Liver (tissue), 3 donors: ENCODE results near the gene CD247.

Experiments used
- ATF3 ChIP-seq: IDR thresholded peaks from 2 replicates; pipeline ENCODE4 v1.6.1; 2016; ENCODE audit warnings: antibody characterized with exemption
- CTCF ChIP-seq: fragments of 150-350 bp; IDR thresholded peaks from 2 replicates; pipeline ENCODE4 v1.5.1; 2017; ENCODE audit warnings: improper control_type of control experiment, low read depth, low read length; ENCODE audit not compliant: missing input control
- GABPA ChIP-seq, 2 donors: IDR thresholded peaks in 1 of 2; conservative IDR thresholded peaks in 1 of 2; 2 replicates each; pipeline ENCODE4 v1.6.1; 2016; ENCODE audit warnings: antibody characterized with exemption in 2 of 2, mild to moderate bottlenecking in 1 of 2, moderate library complexity in 1 of 2
- HNF4A ChIP-seq, 2 donors: conservative IDR thresholded peaks; 2 replicates each; pipeline ENCODE4 v1.6.1; 2016; ENCODE audit warnings: antibody characterized with exemption in 2 of 2, mild to moderate bottlenecking in 2 of 2
- JUND ChIP-seq, 2 donors: IDR thresholded peaks; 2 replicates each; pipeline ENCODE4 v1.6.1; 2016; ENCODE audit warnings: antibody characterized with exemption in 2 of 2
- MAX ChIP-seq: IDR thresholded peaks from 2 replicates; pipeline ENCODE4 v1.6.1; 2016; ENCODE audit warnings: antibody characterized with exemption
- RAD21 ChIP-seq, 2 donors: IDR thresholded peaks; 2 replicates each; pipeline ENCODE4 v1.6.1; 2016; ENCODE audit warnings: antibody characterized with exemption in 2 of 2, mild to moderate bottlenecking in 2 of 2
- REST ChIP-seq: IDR thresholded peaks from 2 replicates; pipeline ENCODE4 v1.6.1; 2016; ENCODE audit warnings: antibody characterized with exemption, mild to moderate bottlenecking
- RXRA ChIP-seq, 2 donors: IDR thresholded peaks; 2 replicates each; pipeline ENCODE4 v1.6.1; 2017 to 2018; ENCODE audit warnings: antibody characterized with exemption in 2 of 2, mild to moderate bottlenecking in 1 of 2
- SP1 ChIP-seq: IDR thresholded peaks from 2 replicates; pipeline ENCODE4 v1.6.1; 2018; ENCODE audit warnings: antibody characterized with exemption, mild to moderate bottlenecking
- TAF1 ChIP-seq: conservative IDR thresholded peaks from 2 replicates; pipeline ENCODE4 v1.6.1; 2016; ENCODE audit warnings: antibody characterized with exemption, mild to moderate bottlenecking
- YY1 ChIP-seq: IDR thresholded peaks from 2 replicates; pipeline ENCODE4 v1.6.1; 2016; ENCODE audit warnings: antibody characterized with exemption, mild to moderate bottlenecking
- donor health status: healthy.
- donor health status: healthy.

- TF ChIP-seq TAF1 (no peak), CTCF (no peak), SP1 (no peak), MAX (no peak), REST (no peak), HNF4A (conservative IDR thresholded peaks at IDR 0.05) (no peak), YY1 (no peak), RXRA (IDR thresholded peaks at IDR 0.05) (no peak), GABPA (IDR thresholded peaks at IDR 0.05 in 1 of 2, conservative IDR thresholded peaks at IDR 0.05 in 1 of 2) (no peak), ATF3 (no peak), RAD21 (IDR thresholded peaks at IDR 0.05) (no peak), JUND (IDR thresholded peaks at IDR 0.05) (no peak)
Observed at GRCh38 chr1:167482184-167482583, 36.1 kb downstream of the CD247 start.
